H1 (cell line): ENCODE data around the gene MAGI2. TPM values are rescaled to one million over a fixed set of nuclear protein-coding genes. Genes with fewer than 3 reads are reported as not detected.

Experiments
- CTCF ChIA-PET: fragments of 300-600 bp; sonication (Branson Sonifier 250); formaldehyde crosslinking; loops from one replicate; lab custom pipeline; 2021; ENCODE audit not compliant: partially characterized antibody; lab: Charles Lee
- POLR2A ChIA-PET: fragments of 300-600 bp; sonication (Branson Sonifier 250); formaldehyde crosslinking; loops from one replicate; lab custom pipeline; 2021; ENCODE audit warnings: inconsistent platforms; ENCODE audit not compliant: partially characterized antibody; lab: Charles Lee
- DNase-seq, 2 experiments: peaks; one replicate each; pipeline versions ENCODE4 v3.0.0 to v3.0.0-alpha.2; 2010 to 2022; ENCODE audit warnings: low spot score in 2 of 2, low read depth in 1 of 2, mixed read lengths in 1 of 2
- FAIRE-seq: peaks from 2 replicates; lab custom pipeline; 2011; peaks lifted over from hg19 to GRCh38; lab: Jason Lieb, UNC
- H2AFZ ChIP-seq: 2 replicates; pipeline ENCODE4 v1.8.1; 2012; ENCODE audit warnings: low read length, inconsistent platforms
- H2AK5ac ChIP-seq: 2 replicates; pipeline ENCODE4 v1.6.1; 2013; ENCODE audit warnings: low read depth, low read length
- H2BK120ac ChIP-seq: replicated peaks from 2 replicates; pipeline ENCODE3; 2013; ENCODE audit warnings: low read depth, low read length, inconsistent platforms
- H2BK12ac ChIP-seq: 2 replicates; pipeline ENCODE4 v1.6.1; 2013; ENCODE audit warnings: low read depth, low read length
- H2BK15ac ChIP-seq: 2 replicates; pipeline ENCODE4 v1.6.1; 2013; ENCODE audit warnings: low read length
- H2BK20ac ChIP-seq: 2 replicates; pipeline ENCODE4 v1.6.1; 2013; ENCODE audit warnings: low read length
- H2BK5ac ChIP-seq: 2 replicates; pipeline ENCODE4 v1.6.1; 2013; ENCODE audit warnings: low read depth, low read length
- H3K14ac ChIP-seq: 2 replicates; pipeline ENCODE4 v1.6.1; 2013; ENCODE audit warnings: inconsistent platforms; ENCODE audit not compliant: insufficient read length
- H3K18ac ChIP-seq: 2 replicates; pipeline ENCODE4 v1.6.1; 2013; ENCODE audit warnings: low read length; ENCODE audit errors: extremely low read depth
- H3K23ac ChIP-seq: 2 replicates; pipeline ENCODE4 v1.6.1; 2013; ENCODE audit warnings: inconsistent platforms; ENCODE audit not compliant: insufficient read length
- H3K23me2 ChIP-seq: 2 replicates; pipeline ENCODE4 v1.6.1; 2013; ENCODE audit warnings: low read depth, low read length
- H3K27ac ChIP-seq: 2 replicates; pipeline ENCODE4 v1.6.1; 2011; ENCODE audit warnings: low read depth, low read length, inconsistent platforms
- H3K27me3 ChIP-seq, 4 experiments: replicated peaks in 1 of 4; 1 replicate in 1 of 4; 2 replicates in 3 of 4; pipeline versions ENCODE4 v1.6.1 to v1.8.1; 2011 to 2013; ENCODE audit warnings: low read length in 3 of 4, mild to moderate bottlenecking in 3 of 4, inconsistent platforms in 2 of 4, mixed read lengths in 2 of 4, moderate library complexity in 1 of 4; ENCODE audit not compliant: control insufficient read depth in 3 of 4, insufficient read depth in 3 of 4; ENCODE audit errors: extremely low read depth in 1 of 4
- H3K36me3 ChIP-seq, 4 experiments: 2 replicates each; pipeline versions ENCODE4 v1.6.1 to v1.8.1; 2011 to 2013; ENCODE audit warnings: mild to moderate bottlenecking in 4 of 4, low read length in 3 of 4, moderate library complexity in 2 of 4, control low read depth in 1 of 4, inconsistent platforms in 1 of 4; ENCODE audit not compliant: insufficient read depth in 4 of 4, control insufficient read depth in 2 of 4
- H3K4ac ChIP-seq: replicated peaks from 2 replicates; pipeline ENCODE3; 2013; ENCODE audit warnings: low read length, low read depth, mixed read lengths, inconsistent platforms; ENCODE audit not compliant: insufficient read length
- H3K4me1 ChIP-seq, 4 experiments: replicated peaks in 1 of 4; 1 replicate in 1 of 4; 2 replicates in 3 of 4; pipeline versions ENCODE4 v1.6.1 to v1.8.1; 2011 to 2013; ENCODE audit warnings: low read length in 3 of 4, inconsistent platforms in 2 of 4, mixed read lengths in 1 of 4; ENCODE audit not compliant: insufficient read depth in 4 of 4, control insufficient read depth in 3 of 4
- H3K4me2 ChIP-seq, 2 experiments: 2 replicates each; pipeline versions ENCODE4 v1.6.1 to v1.8.1; 2011 to 2013; ENCODE audit warnings: low read depth in 2 of 2, low read length in 2 of 2, control low read depth in 1 of 2, inconsistent platforms in 1 of 2, mild to moderate bottlenecking in 1 of 2; ENCODE audit not compliant: insufficient read depth in 1 of 2
- H3K4me3 ChIP-seq, 4 experiments: fragments of 200-600, 300-600 bp in 1 of 4; sonication (generic), shearing (Covaris generic), sonication (Bioruptor Twin) in 1 of 4; 2 replicates each; pipeline versions ENCODE4 v1.5.1 to v1.8.1; 2011 to 2016; ENCODE audit warnings: low read length in 4 of 4, low read depth in 3 of 4, control low read depth in 2 of 4, inconsistent platforms in 2 of 4, mild to moderate bottlenecking in 2 of 4, mixed read lengths in 1 of 4, moderate library complexity in 1 of 4; ENCODE audit not compliant: insufficient read depth in 2 of 4; ENCODE audit errors: extremely low read depth in 1 of 4
- H3K56ac ChIP-seq: replicated peaks from 2 replicates; pipeline ENCODE3; 2013; ENCODE audit warnings: low read depth, mild to moderate bottlenecking, mixed read lengths, low read length, inconsistent platforms; ENCODE audit not compliant: insufficient read length
- H3K79me1 ChIP-seq: 2 replicates; pipeline ENCODE4 v1.6.1; 2013; ENCODE audit warnings: low read depth, low read length, control low read depth
- H3K79me2 ChIP-seq, 2 experiments: 2 replicates each; pipeline versions ENCODE4 v1.6.1 to v1.8.1; 2012 to 2013; ENCODE audit warnings: low read length in 2 of 2, mild to moderate bottlenecking in 2 of 2, inconsistent platforms in 1 of 2; ENCODE audit not compliant: insufficient read depth in 2 of 2, control insufficient read depth in 1 of 2
- H3K9ac ChIP-seq, 4 experiments: replicated peaks in 1 of 4; 1 replicate in 1 of 4; 2 replicates in 3 of 4; pipeline versions ENCODE4 v1.6.1 to v1.8.1; 2011 to 2013; ENCODE audit warnings: low read depth in 3 of 4, low read length in 3 of 4, control low read depth in 2 of 4, mild to moderate bottlenecking in 2 of 4, moderate library complexity in 2 of 4, inconsistent platforms in 1 of 4; ENCODE audit errors: extremely low read depth in 1 of 4
- H3K9me3 ChIP-seq, 2 experiments: 2 replicates each; pipeline versions ENCODE4 v1.6.1 to v1.8.1; 2012 to 2013; ENCODE audit warnings: mild to moderate bottlenecking in 2 of 2, moderate library complexity in 2 of 2, control low read depth in 1 of 2, inconsistent platforms in 1 of 2, low read depth in 1 of 2, low read length in 1 of 2, mixed read lengths in 1 of 2; ENCODE audit not compliant: insufficient read depth in 2 of 2
- H4K20me1 ChIP-seq, 2 experiments: replicated peaks in 1 of 2; 2 replicates each; pipeline versions ENCODE3 to v1.8.1; 2011 to 2013; ENCODE audit warnings: inconsistent platforms in 2 of 2, low read length in 2 of 2, mild to moderate bottlenecking in 1 of 2; ENCODE audit not compliant: insufficient read depth in 2 of 2, control insufficient read depth in 1 of 2
- H4K5ac ChIP-seq: 2 replicates; pipeline ENCODE4 v1.6.1; 2013; ENCODE audit warnings: low read length, low read depth, mixed read lengths, inconsistent platforms; ENCODE audit not compliant: insufficient read length
- H4K8ac ChIP-seq: 2 replicates; pipeline ENCODE4 v1.8.0; 2013; ENCODE audit warnings: mild to moderate bottlenecking, moderate library complexity, low read length, inconsistent platforms; ENCODE audit not compliant: insufficient read depth; ENCODE audit errors: extremely low read depth
- H4K91ac ChIP-seq: replicated peaks from 2 replicates; pipeline ENCODE3; 2013; ENCODE audit warnings: low read length, mixed read lengths, inconsistent platforms; ENCODE audit not compliant: insufficient read length
- CBX5 ChIP-seq: fragments of 300-800, 300-1000 bp; sonication (generic); IDR thresholded peaks from 2 replicates; pipeline ENCODE4 v1.7.1; 2016; ENCODE audit warnings: antibody characterized with exemption, low read length, low read depth
- CHD1 ChIP-seq: IDR thresholded peaks from 2 replicates; pipeline ENCODE4 v1.6.1; 2012; ENCODE audit warnings: low read depth, low read length, improper control_type of control experiment
- CTCF ChIP-seq, 3 experiments: IDR thresholded peaks; 1 replicate in 2 of 3; 2 replicates in 1 of 3; pipeline versions ENCODE4 v1.5.1 to v1.6.1; 2011; ENCODE audit warnings: low read length in 3 of 3, mild to moderate bottlenecking in 3 of 3, inconsistent platforms in 2 of 3, low read depth in 1 of 3, moderate library complexity in 1 of 3; ENCODE audit not compliant: insufficient read depth in 1 of 3; ENCODE audit errors: control extremely low read depth in 1 of 3
- GABPA ChIP-seq: IDR thresholded peaks from 2 replicates; pipeline ENCODE4 v1.6.1; 2011; ENCODE audit warnings: mild to moderate bottlenecking, low read length, moderate library complexity, borderline replicate concordance; ENCODE audit not compliant: insufficient read depth
- PHF8 ChIP-seq: fragments of 200-600 bp; sonication (generic); conservative IDR thresholded peaks from 2 replicates; pipeline ENCODE4 v1.7.1; 2012; ENCODE audit warnings: low read depth, mild to moderate bottlenecking, inconsistent platforms, low read length, moderate library complexity
- RAD21 ChIP-seq, 2 experiments: IDR thresholded peaks in 1 of 2; conservative IDR thresholded peaks in 1 of 2; 2 replicates each; pipeline ENCODE4 v1.6.1; 2011; ENCODE audit warnings: low read depth in 2 of 2, low read length in 2 of 2, improper control_type of control experiment in 1 of 2, inconsistent platforms in 1 of 2, mild to moderate bottlenecking in 1 of 2, moderate library complexity in 1 of 2
- SUZ12 ChIP-seq: fragments of 200-600 bp; sonication (generic); IDR thresholded peaks from 2 replicates; pipeline ENCODE4 v1.6.1; 2012; ENCODE audit warnings: mild to moderate bottlenecking, inconsistent platforms, low read length, moderate library complexity, mixed read lengths
- TAF1 ChIP-seq: IDR thresholded peaks from 2 replicates; pipeline ENCODE4 v1.6.1; 2011; ENCODE audit warnings: mild to moderate bottlenecking, low read depth, low read length
- WGBS, 2 experiments: shearing (Covaris generic) in 1 of 2; methylation state at CpG; one replicate each; pipeline versions ENCODE4 v1.1.6 to v1.1.7; 2013 to 2015; ENCODE audit warnings: low lambda C conversion rate in 2 of 2, mixed read lengths in 2 of 2, inconsistent platforms in 1 of 2, low coverage in 1 of 2, missing lambda C conversion rate in 1 of 2; ENCODE audit not compliant: insufficient replicate concordance in 2 of 2, insufficient coverage in 1 of 2, insufficient read length in 1 of 2; ENCODE audit errors: extremely low coverage in 1 of 2, missing lambda C conversion rate in 1 of 2; 5-methylcytosine and 5-hydroxymethylcytosine counted together
- polyA plus RNA-seq, 7 experiments: library from polyadenylated mRNA; depleted of rRNA in 3 of 7; stranded (reverse) in 5 of 7; unstranded in 2 of 7; fragments of >200 nt in 5 of 7; fragments of 200-250 nt in 2 of 7; gene quantifications; 1 replicate in 5 of 7; 2 replicates in 1 of 7; 4 replicates in 1 of 7; pipeline versions ENCODE4 v1.2.1 to v1.2.3, GENCODE V29; 2011 to 2013; ENCODE audit warnings: missing spikeins in 2 of 7, mixed read lengths in 2 of 7
- total RNA-seq: library from RNA; stranded (reverse); fragmentation: NEBNext Ultra II Directional; extraction: Animal tissue kit (Norgen Biotek cat#: 25700); gene quantifications from 2 replicates; pipeline ENCODE4 v1.2.1, GENCODE V29; 2021

Gene MAGI2
- total and polyA plus RNA-seq, 2 of the 8 experiments (the other 6 are each of a cell fraction or from before 2014, with no cell fraction given) = 6.0 to 27.3 TPM

- Histone ChIP-seq H3K14ac (no peak overlapping the region), H2BK15ac (no peak overlapping the region), H2BK20ac (no peak overlapping the region), H2AK5ac (no peak overlapping the region), H4K5ac (no peak overlapping the region), H2AFZ (no peak overlapping the region), H3K9me3 (no peaks in the 10 kb centered on the region), H3K79me1 (no peaks in the 10 kb centered on the region), H3K4me2 (no peak overlapping the region), H3K27ac (no peak overlapping the region), H3K4ac (no peak overlapping the region), H3K9ac (no peak overlapping the region), H3K27me3 (no peaks in the 10 kb centered on the region), H2BK120ac (no peak overlapping the region), H3K79me2 (no peaks in the 10 kb centered on the region), H3K56ac (no peak overlapping the region), H3K23ac (no peak overlapping the region), H4K20me1 (no peaks in the 10 kb centered on the region), H3K18ac (no peak overlapping the region), H2BK5ac (no peak overlapping the region), H2BK12ac (no peak overlapping the region), H3K4me3 (no peak overlapping the region), H3K36me3 (no peaks in the 10 kb centered on the region), H4K8ac (no peak overlapping the region), H3K4me1 (peaks cover 0 to 7% (median 5%) of the 10 kb centered on the region in 4 experiments; a peak in 3 of 7 replicates), H3K23me2 (no peaks in the 10 kb centered on the region), H4K91ac (no peak overlapping the region)
- FAIRE-seq (no peak), DNase-seq (no peak)
- ChIA-PET POLR2A (no interaction called here), CTCF (interaction anchor here (0.9 to 1.2 kb wide), 4 partner anchors 13 to 353 kb away, joined by 3 to 5 read pairs (median 3); no protein-coding TSS in a partner anchor)
- WGBS, 2 experiments = 77% methylated on average over 1 of the region's 1 CpG; no CpG with 5 or more reads in 1 of the 2 experiments
- TF ChIP-seq CBX5 (no peak), CHD1 (no peak), RAD21 (IDR thresholded peaks at IDR 0.05 in 1 of 2, conservative IDR thresholded peaks at IDR 0.05 in 1 of 2; ENCODE audit: low read depth in 2 of 2, low read length in 2 of 2) (peak; percentile 31; a peak in 2 of 4 replicates), GABPA (no peak), TAF1 (no peak), PHF8 (no peak), SUZ12 (no peak), CTCF (IDR thresholded peaks at IDR 0.05; ENCODE audit: control extremely low read depth in 1 of 3, insufficient read depth in 1 of 3, low read depth in 1 of 3, low read length in 3 of 3) (peak in 1 of 3 experiments; percentile 47; a peak in 1 of 4 replicates)
Observed at GRCh38 chr7:79502151-79502550, 48.7 kb upstream of the MAGI2 start.
